Calu3 (cell line): ENCODE data around the gene CD6. TPM values are rescaled to one million over a fixed set of nuclear protein-coding genes. Genes with fewer than 3 reads are reported as not detected.

Experiments
- BruUV-seq: library from RNA; stranded (reverse); fragments of 400-500 nt; replicated peaks from 2 replicates; lab custom pipeline; 2021; lab: Mats Ljungman, UMichigan
- CTCF ChIA-PET: fragments of 300-600 bp; sonication (Branson Sonifier 250); formaldehyde crosslinking; loops from one replicate; lab custom pipeline; 2022; ENCODE audit warnings: antibody characterized with exemption; lab: Charles Lee
- DNase-seq: peaks from one replicate; pipeline ENCODE4 v3.0.0; 2022
- H3K27ac Mint-ChIP-seq: one replicate; pipeline ENCODE4 v1.8.0; 2022; ENCODE audit warnings: mixed read lengths; ENCODE audit not compliant: unreplicated experiment
- H3K27me3 Mint-ChIP-seq: one replicate; pipeline ENCODE4 v1.8.0; 2022; ENCODE audit warnings: mixed read lengths; ENCODE audit not compliant: unreplicated experiment
- H3K36me3 Mint-ChIP-seq: one replicate; pipeline ENCODE4 v1.8.0; 2022; ENCODE audit warnings: mild to moderate bottlenecking, moderate library complexity, mixed read lengths; ENCODE audit not compliant: insufficient read depth, unreplicated experiment
- H3K4me1 Mint-ChIP-seq: one replicate; pipeline ENCODE4 v1.8.0; 2022; ENCODE audit warnings: mild to moderate bottlenecking, low read depth, mixed read lengths; ENCODE audit not compliant: unreplicated experiment
- H3K4me3 Mint-ChIP-seq: one replicate; pipeline ENCODE4 v1.8.0; 2022; ENCODE audit warnings: mild to moderate bottlenecking, low read depth, moderate library complexity, mixed read lengths; ENCODE audit not compliant: unreplicated experiment
- H3K9me3 Mint-ChIP-seq: one replicate; pipeline ENCODE4 v1.8.0; 2022; ENCODE audit warnings: low read depth, mixed read lengths; ENCODE audit not compliant: unreplicated experiment
- CTCF ChIP-seq: fragments of 200-600 bp; IDR thresholded peaks from one replicate; pipeline ENCODE4 v1.8.0; 2022; ENCODE audit warnings: antibody characterized with exemption; ENCODE audit not compliant: unreplicated experiment
- intact Hi-C: fragments of 100-400 bp; cut with micrococcal nuclease; formaldehyde crosslinking; loops from one replicate; pipeline ENCODE4 v1.10.0; 2022; ENCODE audit not compliant: unreplicated experiment
- total RNA-seq: library from RNA; stranded (reverse); gene quantifications from 2 replicates; pipeline ENCODE4 v1.2.3, GENCODE V29; 2022

CD6 gene
- total RNA-seq, 1 experiment from 2014 or later, result 0.26 TPM

DNA sequence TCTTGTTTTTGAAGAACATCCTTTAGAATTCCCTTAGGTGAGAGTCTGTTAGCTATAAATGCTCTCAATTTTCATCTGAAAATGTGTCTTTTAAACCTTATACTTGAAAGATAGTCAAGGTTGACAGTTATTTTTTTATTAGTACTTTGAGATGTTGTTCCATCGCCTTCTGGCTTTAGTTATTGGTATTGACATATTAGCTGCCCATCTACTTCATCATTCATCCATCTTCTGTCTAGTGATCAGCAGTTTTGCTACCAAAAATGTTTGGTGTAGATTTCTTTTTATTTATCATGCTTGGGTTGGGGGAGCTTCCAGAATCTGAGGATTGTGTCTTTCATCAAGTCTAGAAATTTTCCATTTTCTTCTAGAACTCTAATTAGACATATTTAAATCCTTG is 3.3 kb upstream of the CD6 start:
- Mint-ChIP-seq H3K27ac (no peak overlapping the region), H3K36me3 (no peaks in the 10 kb centered on the region), H3K4me1 (no peaks in the 10 kb centered on the region), H3K9me3 (peaks cover 7% of the 10 kb centered on the region), H3K4me3 (no peak overlapping the region), H3K27me3 (peaks cover 59% of the 10 kb centered on the region)
- BruUV-seq, result no TSS peak
- no peak for DNase-seq
- CTCF ChIA-PET, result no interaction called here
- intact Hi-C loops, result no loop called here
- TF ChIP-seq CTCF, result no peak

DNA sequence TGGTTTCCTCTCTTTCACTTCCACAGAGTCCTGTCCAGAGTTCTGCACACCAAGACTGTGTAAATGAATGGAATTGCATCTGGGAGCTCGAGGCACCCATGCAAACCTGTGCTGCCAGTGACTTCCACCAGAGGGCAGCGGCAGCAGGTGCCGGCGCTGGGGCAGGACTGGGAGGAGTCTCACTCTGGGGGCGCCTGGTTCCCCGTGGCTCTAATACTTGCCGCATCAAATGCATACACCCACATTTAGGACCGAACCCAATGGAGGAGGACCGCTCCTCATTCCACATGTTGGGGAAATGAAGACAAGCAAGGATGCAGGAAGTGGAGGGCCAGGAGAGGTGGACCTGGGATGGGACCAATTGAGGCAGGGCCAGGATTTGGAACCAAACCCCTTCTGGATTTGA is 1.1 kb upstream of the CD6 start:
- TF ChIP-seq CTCF, result peak; percentile 84
- Mint-ChIP-seq H3K4me3 (no peak overlapping the region), H3K36me3 (no peaks in the 10 kb centered on the region), H3K4me1 (no peaks in the 10 kb centered on the region), H3K27me3 (peaks cover 55% of the 10 kb centered on the region), H3K27ac (no peak overlapping the region), H3K9me3 (peaks cover 7% of the 10 kb centered on the region)
- intact Hi-C loops, result loop anchor here (1.0 to 2.0 kb wide), 2 partner anchors 158 to 203 kb away; no protein-coding TSS in a partner anchor
- CTCF ChIA-PET, result interaction anchor here (1.0 to 1.6 kb wide), 4 partner anchors 55 to 203 kb away, joined by 4 to 6 read pairs (median 5); no protein-coding TSS in a partner anchor
- peak; percentile 74 for DNase-seq
- no TSS peak for BruUV-seq

DNA sequence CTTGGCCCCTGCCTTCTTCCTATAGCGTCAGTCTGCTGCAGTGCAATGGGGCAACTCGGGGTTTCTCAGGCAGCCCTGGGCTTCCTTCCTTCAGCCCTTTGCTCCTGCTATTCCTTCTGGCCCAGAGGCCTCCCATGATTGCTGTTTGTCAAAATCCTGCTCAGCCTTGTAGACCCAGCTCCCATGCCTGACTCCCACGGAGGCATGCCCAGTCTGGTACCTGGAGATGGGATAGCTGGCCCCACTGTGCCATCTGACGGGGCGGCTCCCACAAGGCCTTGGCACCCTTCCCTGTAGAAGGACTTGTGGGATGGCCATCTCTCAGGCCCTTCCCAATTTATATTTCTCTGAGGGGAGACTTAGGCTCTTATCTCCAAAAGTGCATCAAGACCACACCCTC is 590 bp upstream of the CD6 start:
- H3K27me3 Mint-ChIP-seq, result peaks cover 50% of the 10 kb centered on the region
- BruUV-seq, result no TSS peak
- H3K4me3 Mint-ChIP-seq, result no peak overlapping the region
- no peak for DNase-seq
- H3K9me3 Mint-ChIP-seq, result peaks cover 7% of the 10 kb centered on the region
- intact Hi-C loops, result loop anchor here (1.0 to 2.0 kb wide), 2 partner anchors 158 to 202 kb away; no protein-coding TSS in a partner anchor
- TF ChIP-seq CTCF, result no peak
- no peaks in the 10 kb centered on the region for H3K36me3 Mint-ChIP-seq
- H3K27ac Mint-ChIP-seq, result no peak overlapping the region
- no peaks in the 10 kb centered on the region for H3K4me1 Mint-ChIP-seq
- CTCF ChIA-PET, result interaction anchor here (1.0 to 1.6 kb wide), 3 partner anchors 56 to 203 kb away, joined by 4 to 5 read pairs (median 5); no protein-coding TSS in a partner anchor

GRCh38 chr11:60972182-60973030 is 926 bp downstream of the CD6 start:
- CTCF ChIA-PET, result no interaction called here
- peaks cover 34% of the 10 kb centered on the region for H3K27me3 Mint-ChIP-seq
- H3K36me3 Mint-ChIP-seq, result no peaks in the 10 kb centered on the region
- no TSS peak for BruUV-seq
- TF ChIP-seq CTCF, result no peak
- no peaks in the 10 kb centered on the region for H3K4me1 Mint-ChIP-seq
- H3K27ac Mint-ChIP-seq, result no peak overlapping the region
- H3K9me3 Mint-ChIP-seq, result peaks cover 5% of the 10 kb centered on the region
- H3K4me3 Mint-ChIP-seq, result no peak overlapping the region
- DNase-seq, result no peak
- intact Hi-C loops, result no loop called here
